Endothelial cell of umbilical vein (primary cell): ENCODE data around the gene ZDHHC11B. TPM values are rescaled to one million over a fixed set of nuclear protein-coding genes. Genes with fewer than 3 reads are reported as not detected.
"Not testable (repeated sequence)": the region's sequence is repeated elsewhere in the genome, so short reads cannot be mapped to it uniquely, and the experiment has no call there.

ENCODE experiments used
- BruUV-seq: library from RNA; stranded (reverse); fragments of 400-500 nt; replicated peaks from 2 replicates; lab custom pipeline; 2021; lab: Mats Ljungman, UMichigan
- CTCF ChIA-PET: fragments of 300-600, 350-600 bp; sonication (Branson Sonifier 250); formaldehyde crosslinking; loops from one replicate; lab custom pipeline; 2021; ENCODE audit warnings: antibody characterized with exemption, inconsistent platforms; lab: Charles Lee
- POLR2A ChIA-PET: fragments of 300-600, 350-600 bp; sonication (Branson Sonifier 250); formaldehyde crosslinking; loops from one replicate; lab custom pipeline; 2021; ENCODE audit warnings: antibody characterized with exemption, inconsistent platforms; lab: Charles Lee
- DNase-seq: peaks from one replicate; pipeline ENCODE4 v3.0.0-alpha.2; 2011; ENCODE audit warnings: low read depth, low spot score
- FAIRE-seq: peaks from 2 replicates; lab custom pipeline; 2011; peaks lifted over from hg19 to GRCh38; lab: Jason Lieb, UNC
- H2AFZ ChIP-seq: 2 replicates; pipeline ENCODE4 v1.6.0; 2012; ENCODE audit warnings: low read depth, low read length, control low read depth, inconsistent platforms
- H3K27ac ChIP-seq: 2 replicates; pipeline ENCODE4 v1.5.1; 2011; ENCODE audit warnings: low read depth, mild to moderate bottlenecking, control low read depth, low read length, moderate library complexity; ENCODE audit not compliant: insufficient read depth
- H3K27me3 ChIP-seq, 2 experiments: 2 replicates each; pipeline versions ENCODE4 v1.6.0 to v1.6.1; 2011; ENCODE audit warnings: low read length in 2 of 2, mixed read lengths in 1 of 2; ENCODE audit not compliant: control insufficient read depth in 2 of 2, insufficient read depth in 2 of 2
- H3K36me3 ChIP-seq, 2 experiments: 2 replicates in 1 of 2; 3 replicates in 1 of 2; pipeline ENCODE4 v1.5.1; 2011; ENCODE audit warnings: low read length in 2 of 2, mild to moderate bottlenecking in 1 of 2, moderate library complexity in 1 of 2; ENCODE audit not compliant: control insufficient read depth in 2 of 2, insufficient read depth in 2 of 2; ENCODE audit errors: extremely low read depth in 1 of 2
- H3K4me1 ChIP-seq: 3 replicates; pipeline ENCODE4 v1.5.1; 2011; ENCODE audit warnings: mild to moderate bottlenecking, low read length; ENCODE audit not compliant: control insufficient read depth, insufficient read depth; ENCODE audit errors: extremely low read depth
- H3K4me2 ChIP-seq: 2 replicates; pipeline ENCODE4 v1.6.1; 2011; ENCODE audit warnings: low read length, control low read depth, mixed read lengths; ENCODE audit not compliant: insufficient read depth
- H3K4me3 ChIP-seq, 3 experiments: fragments of 200-600 bp in 1 of 3; sonication (generic), shearing (Covaris generic) in 1 of 3; replicated peaks in 1 of 3; 2 replicates each; pipeline ENCODE4 v1.5.1; 2011 to 2016; ENCODE audit warnings: control low read depth in 3 of 3, low read length in 3 of 3, mild to moderate bottlenecking in 2 of 3, inconsistent platforms in 1 of 3, low read depth in 1 of 3, moderate library complexity in 1 of 3; ENCODE audit not compliant: insufficient read depth in 1 of 3
- H3K79me2 ChIP-seq: 2 replicates; pipeline ENCODE4 v1.6.0; 2012; ENCODE audit warnings: low read length, inconsistent platforms; ENCODE audit not compliant: control insufficient read depth, insufficient read depth
- H3K9ac ChIP-seq: replicated peaks from 2 replicates; pipeline ENCODE3; 2011; ENCODE audit warnings: low read length, control low read depth; ENCODE audit not compliant: insufficient read depth; ENCODE audit errors: extremely low read depth
- H3K9me1 ChIP-seq: replicated peaks from 3 replicates; pipeline ENCODE4 v1.6.0; 2011; ENCODE audit warnings: mild to moderate bottlenecking, low read length; ENCODE audit not compliant: control insufficient read depth, insufficient read depth; ENCODE audit errors: extremely low read depth
- H3K9me3 ChIP-seq: replicated peaks from 2 replicates; pipeline ENCODE4 v1.5.1; 2012; ENCODE audit warnings: low read length, inconsistent platforms; ENCODE audit not compliant: control insufficient read depth, insufficient read depth
- H4K20me1 ChIP-seq: replicated peaks from 2 replicates; pipeline ENCODE3; 2011; ENCODE audit warnings: mild to moderate bottlenecking, low read length; ENCODE audit not compliant: control insufficient read depth, insufficient read depth; ENCODE audit errors: extremely low read depth
- dilution Hi-C: fragments of 300-500 bp; cut with MboI; formaldehyde crosslinking; loops from one replicate; pipeline ENCODE4 v1.15.0; 2019; ENCODE audit warnings: low sequenced_read_pairs; ENCODE audit not compliant: extremely low pct_ligation_motif_present
- intact Hi-C: fragments of 100-400 bp; cut with micrococcal nuclease; formaldehyde crosslinking; loops from one replicate; pipeline ENCODE4 v1.10.0; 2022
- polyA plus RNA-seq, 4 experiments: library from polyadenylated mRNA; depleted of rRNA in 3 of 4; stranded (reverse) in 3 of 4; unstranded in 1 of 4; fragments of >200 nt; gene quantifications; 2 replicates each; pipeline versions ENCODE4 v1.2.1 to v1.2.3, GENCODE V29; 2011 to 2012; ENCODE audit warnings: missing spikeins in 1 of 4
- total RNA-seq: library from RNA; stranded (reverse); gene quantifications from 2 replicates; pipeline ENCODE4 v1.2.3, GENCODE V29; 2021

ZDHHC11B gene
- total and polyA plus RNA-seq, 2 donors (not counting 3 experiments of a cell fraction or from before 2014, with no cell fraction given), result not detected

DNA sequence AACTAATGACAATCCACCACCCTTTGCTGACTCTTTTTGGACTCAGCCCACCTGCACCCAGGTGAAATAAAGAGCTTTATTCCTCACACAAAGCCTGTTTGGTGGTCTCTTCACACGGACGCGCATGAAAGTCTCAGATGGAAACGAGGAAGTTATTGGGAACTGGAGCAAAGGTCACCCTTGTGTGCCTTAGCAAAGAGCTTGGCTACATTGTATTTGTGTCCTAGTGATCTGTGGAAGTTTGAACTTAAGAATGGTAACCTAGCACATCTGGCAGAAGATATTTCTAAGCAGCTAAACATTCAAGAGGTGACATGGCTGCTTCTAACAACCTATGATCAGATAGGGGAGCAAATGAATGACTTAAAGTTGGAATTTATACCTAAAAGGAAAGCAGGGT, 76.2 kb downstream of the ZDHHC11B start:
- intact Hi-C loops, H4K20me1 ChIP-seq, H3K79me2 ChIP-seq, DNase-seq, H3K27me3 ChIP-seq, H3K9me3 ChIP-seq, H3K4me2 ChIP-seq, H3K36me3 ChIP-seq, H3K27ac ChIP-seq, POLR2A ChIA-PET, CTCF ChIA-PET, FAIRE-seq, H2AFZ ChIP-seq, H3K9me1 ChIP-seq, dilution Hi-C loops, H3K4me1 ChIP-seq, H3K4me3 ChIP-seq, H3K9ac ChIP-seq, BruUV-seq: not testable (repeated sequence)

DNA sequence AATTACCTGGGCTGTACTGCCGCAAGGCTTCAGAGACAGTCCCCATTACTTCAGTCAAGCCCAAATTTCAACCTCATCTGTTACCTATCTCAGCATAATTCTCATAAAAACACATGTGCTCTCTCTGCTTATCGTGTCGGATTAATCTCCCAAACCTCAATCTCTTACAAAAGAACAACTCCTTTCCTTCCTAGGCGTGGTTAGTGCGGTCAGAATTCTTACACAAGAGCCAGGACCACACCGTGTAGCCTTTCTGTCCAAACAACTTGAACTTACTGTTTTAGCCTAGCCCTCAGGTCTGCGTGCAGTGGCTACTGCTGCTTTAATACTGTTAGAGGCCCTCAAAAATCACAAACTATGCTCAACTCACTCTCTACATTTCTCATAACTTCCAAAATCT, 78.4 kb downstream of the ZDHHC11B start:
- H3K27me3 ChIP-seq, H4K20me1 ChIP-seq, H3K36me3 ChIP-seq, dilution Hi-C loops, H3K9ac ChIP-seq, FAIRE-seq, H3K4me2 ChIP-seq, BruUV-seq, H3K9me3 ChIP-seq, H3K4me3 ChIP-seq, H2AFZ ChIP-seq, H3K79me2 ChIP-seq, H3K4me1 ChIP-seq, intact Hi-C loops, H3K27ac ChIP-seq, CTCF ChIA-PET, DNase-seq, POLR2A ChIA-PET, H3K9me1 ChIP-seq: not testable (repeated sequence)

DNA sequence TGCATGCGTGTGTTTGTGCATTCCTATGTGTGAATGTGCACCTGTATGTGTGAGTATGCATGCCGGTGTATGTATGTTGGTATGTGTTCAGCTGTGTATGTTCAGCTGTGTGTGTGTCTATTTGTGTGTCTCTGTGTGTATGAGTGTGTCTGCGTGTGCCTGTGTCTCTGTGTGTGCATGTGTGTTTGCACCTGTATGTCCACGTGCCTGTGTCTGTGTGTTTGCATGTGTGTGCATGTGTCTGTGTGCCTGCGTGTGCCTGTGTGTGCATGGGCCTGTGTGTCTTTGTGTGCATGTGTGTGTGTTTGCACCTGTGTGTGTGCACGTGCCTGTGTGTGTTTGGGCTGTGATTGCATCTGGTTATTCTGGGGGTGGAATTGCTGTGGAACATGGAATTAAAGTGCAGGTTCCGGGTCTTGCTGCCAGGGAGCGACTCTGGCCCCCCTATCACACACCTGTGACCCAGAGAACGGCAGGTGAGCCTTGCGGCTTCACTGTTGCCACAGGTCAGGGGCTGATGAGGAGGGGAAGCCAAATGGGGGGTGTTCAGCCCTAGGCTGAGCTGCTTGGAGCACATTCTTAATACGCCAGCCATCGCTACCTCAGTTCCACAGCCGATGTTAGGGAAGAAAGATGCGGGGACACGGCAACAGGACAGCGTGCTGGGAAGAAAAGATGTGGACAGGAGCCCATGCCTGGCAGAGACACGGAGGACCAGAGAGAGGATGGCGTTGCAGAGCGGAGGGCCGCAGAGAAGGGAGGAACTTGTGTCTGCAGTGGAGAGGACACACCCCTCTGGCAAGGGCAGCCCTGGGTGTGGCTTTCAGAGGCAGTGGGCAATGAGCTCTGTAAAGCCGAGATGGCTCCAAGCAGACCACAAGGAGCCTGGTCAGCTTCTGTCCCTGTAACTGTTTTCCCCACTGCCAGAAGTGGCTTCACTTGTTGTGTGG, 87.5 kb downstream of the ZDHHC11B start:
- H3K9me1 ChIP-seq, H3K27ac ChIP-seq, intact Hi-C loops, H3K4me3 ChIP-seq, CTCF ChIA-PET, H3K79me2 ChIP-seq, BruUV-seq, H4K20me1 ChIP-seq, H3K9me3 ChIP-seq, DNase-seq, dilution Hi-C loops, H3K9ac ChIP-seq, H3K27me3 ChIP-seq, H3K4me1 ChIP-seq, H3K4me2 ChIP-seq, H3K36me3 ChIP-seq, FAIRE-seq, POLR2A ChIA-PET, H2AFZ ChIP-seq: not testable (repeated sequence)

DNA sequence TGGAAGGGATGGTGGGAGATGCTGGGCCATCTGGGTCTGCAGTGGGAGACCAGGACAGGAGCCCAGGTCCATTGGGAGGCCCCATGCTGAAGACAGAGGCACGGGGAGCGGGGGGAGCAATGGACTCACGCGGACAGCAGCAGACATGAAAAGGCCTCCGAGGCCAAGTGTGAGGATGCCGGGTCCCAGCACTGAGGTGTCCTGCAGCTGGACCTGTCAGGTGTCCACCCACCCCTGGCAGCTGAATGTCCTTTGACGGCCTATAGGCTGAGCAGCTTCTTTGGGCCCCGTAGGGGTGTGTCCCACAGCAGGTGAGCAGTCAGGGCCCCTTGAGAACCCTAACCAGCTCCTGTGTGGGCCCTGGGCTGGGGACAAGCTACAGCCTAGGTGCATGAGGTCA, 88.3 kb downstream of the ZDHHC11B start:
- H3K9me1 ChIP-seq, FAIRE-seq, DNase-seq, dilution Hi-C loops, H2AFZ ChIP-seq, POLR2A ChIA-PET, H3K4me1 ChIP-seq, BruUV-seq, H3K36me3 ChIP-seq, H3K9ac ChIP-seq, H3K9me3 ChIP-seq, H3K4me3 ChIP-seq, H4K20me1 ChIP-seq, CTCF ChIA-PET, H3K27ac ChIP-seq, H3K27me3 ChIP-seq, H3K4me2 ChIP-seq, intact Hi-C loops, H3K79me2 ChIP-seq: not testable (repeated sequence)
